ENCODE measurements around the gene SIL1.

DNA sequence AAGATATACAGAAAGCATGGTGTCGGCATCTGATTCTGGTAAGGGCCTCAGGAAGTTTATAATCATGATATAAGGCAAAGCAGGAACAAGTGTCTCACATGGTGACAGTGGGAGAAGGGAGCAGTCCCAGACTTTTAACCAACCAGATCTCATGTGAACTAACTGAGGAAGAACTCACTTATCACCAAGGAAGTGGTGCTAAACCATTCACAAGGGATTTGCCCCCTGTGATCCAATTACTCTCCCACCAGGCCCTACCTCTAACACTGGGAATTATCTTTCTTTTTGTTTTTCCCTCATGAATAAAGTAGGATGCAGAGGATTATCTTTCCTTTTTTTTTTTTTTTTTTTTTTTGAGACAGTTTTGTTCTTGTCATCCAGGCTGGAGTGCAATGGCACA lies 199.6 kb downstream of the SIL1 start:
- TF ChIP-seq POLR2AphosphoS2 (conservative IDR thresholded peaks at IDR 0.05; ENCODE audit: low read length) (no peak), CEBPB (IDR thresholded peaks at IDR 0.05) (no peak), TP53 (CRISPR knock-in tag; IDR thresholded peaks at IDR 0.05) (no peak), POLR2A (IDR thresholded peaks at IDR 0.05; ENCODE audit: low read length) (no peak), CHD4 (IDR thresholded peaks at IDR 0.05; ENCODE audit: borderline replicate concordance) (no peak), SMC3 (IDR thresholded peaks at IDR 0.05) (no peak), RARB (CRISPR knock-in tag; IDR thresholded peaks at IDR 0.05) (no peak), MAFK (IDR thresholded peaks at IDR 0.05; ENCODE audit: partially characterized antibody) (no peak), EP300 (IDR thresholded peaks at IDR 0.05) (no peak), CBX2 (IDR thresholded peaks at IDR 0.05; ENCODE audit: borderline replicate concordance, low read depth) (no peak)
- TF ChIP-seq, protein P1, sequence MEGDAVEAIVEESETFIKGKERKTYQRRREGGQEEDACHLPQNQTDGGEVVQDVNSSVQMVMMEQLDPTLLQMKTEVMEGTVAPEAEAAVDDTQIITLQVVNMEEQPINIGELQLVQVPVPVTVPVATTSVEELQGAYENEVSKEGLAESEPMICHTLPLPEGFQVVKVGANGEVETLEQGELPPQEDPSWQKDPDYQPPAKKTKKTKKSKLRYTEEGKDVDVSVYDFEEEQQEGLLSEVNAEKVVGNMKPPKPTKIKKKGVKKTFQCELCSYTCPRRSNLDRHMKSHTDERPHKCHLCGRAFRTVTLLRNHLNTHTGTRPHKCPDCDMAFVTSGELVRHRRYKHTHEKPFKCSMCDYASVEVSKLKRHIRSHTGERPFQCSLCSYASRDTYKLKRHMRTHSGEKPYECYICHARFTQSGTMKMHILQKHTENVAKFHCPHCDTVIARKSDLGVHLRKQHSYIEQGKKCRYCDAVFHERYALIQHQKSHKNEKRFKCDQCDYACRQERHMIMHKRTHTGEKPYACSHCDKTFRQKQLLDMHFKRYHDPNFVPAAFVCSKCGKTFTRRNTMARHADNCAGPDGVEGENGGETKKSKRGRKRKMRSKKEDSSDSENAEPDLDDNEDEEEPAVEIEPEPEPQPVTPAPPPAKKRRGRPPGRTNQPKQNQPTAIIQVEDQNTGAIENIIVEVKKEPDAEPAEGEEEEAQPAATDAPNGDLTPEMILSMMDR (IDR thresholded peaks at IDR 0.05): no peak
- TF ChIP-seq, protein P2, sequence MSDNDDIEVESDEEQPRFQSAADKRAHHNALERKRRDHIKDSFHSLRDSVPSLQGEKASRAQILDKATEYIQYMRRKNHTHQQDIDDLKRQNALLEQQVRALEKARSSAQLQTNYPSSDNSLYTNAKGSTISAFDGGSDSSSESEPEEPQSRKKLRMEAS (IDR thresholded peaks at IDR 0.05): no peak
- TF ChIP-seq, protein P3, sequence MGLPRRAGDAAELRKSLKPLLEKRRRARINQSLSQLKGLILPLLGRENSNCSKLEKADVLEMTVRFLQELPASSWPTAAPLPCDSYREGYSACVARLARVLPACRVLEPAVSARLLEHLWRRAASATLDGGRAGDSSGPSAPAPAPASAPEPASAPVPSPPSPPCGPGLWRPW (IDR thresholded peaks at IDR 0.05): no peak

Measured in A549 (cell line).